Esophagus muscularis mucosa (tissue), 4 donors: ENCODE measurements around the gene TDRD12. TPM values are rescaled to one million over a fixed set of nuclear protein-coding genes. Genes with fewer than 3 reads are reported as not detected.

ENCODE experiments used
- DNase-seq: peaks from one replicate; pipeline ENCODE4 v3.0.0-alpha.2; 2017; ENCODE audit errors: extremely low spot score
- H3K27ac ChIP-seq, 4 donors: fragments of 200-600 bp; sonication (generic); replicated peaks in 1 of 4; 1 replicate in 3 of 4; 2 replicates in 1 of 4; pipeline ENCODE4 v1.5.1; 2016 to 2019; ENCODE audit warnings: mild to moderate bottlenecking in 1 of 4
- H3K27me3 ChIP-seq, 4 donors: fragments of 200-600 bp; sonication (generic); one replicate each; pipeline versions ENCODE4 v1.5.1 to v1.6.0; 2016 to 2019
- H3K36me3 ChIP-seq, 4 donors: fragments of 200-600 bp; sonication (generic); one replicate each; pipeline ENCODE4 v1.5.1; 2016 to 2019
- H3K4me1 ChIP-seq, 4 donors: fragments of 200-600 bp; sonication (generic); one replicate each; pipeline ENCODE4 v1.5.1; 2016 to 2019
- H3K4me3 ChIP-seq, 4 donors: fragments of 200-600 bp; sonication (generic); 1 replicate in 2 of 4; 2 replicates in 2 of 4; pipeline ENCODE4 v1.5.1; 2016 to 2019; ENCODE audit warnings: mild to moderate bottlenecking in 4 of 4, moderate library complexity in 1 of 4
- H3K9me3 ChIP-seq, 4 donors: fragments of 200-600 bp; sonication (generic); 1 replicate in 3 of 4; 2 replicates in 1 of 4; pipeline ENCODE4 v1.5.1; 2016 to 2019
- EP300 ChIP-seq: sonication (generic); formaldehyde crosslinking; IDR thresholded peaks from one replicate; pipeline ENCODE4 v1.6.1; 2017; ENCODE audit warnings: antibody characterized with exemption
- POLR2A ChIP-seq: fragments of 450-650 bp; IDR thresholded peaks from one replicate; pipeline ENCODE4 v1.6.1; 2017; ENCODE audit warnings: antibody characterized with exemption, moderate library complexity, mild to moderate bottlenecking, low read depth
- POLR2AphosphoS5 ChIP-seq, 2 donors: sonication (generic); formaldehyde crosslinking; IDR thresholded peaks; one replicate each; pipeline ENCODE4 v1.6.1; 2017; ENCODE audit warnings: antibody characterized with exemption in 2 of 2
- WGBS: methylation state at CpG from one replicate; pipeline ENCODE4 v1.1.5; 2018; 5-methylcytosine and 5-hydroxymethylcytosine counted together
- intact Hi-C: fragments of 100-400 bp; cut with DNase I; formaldehyde crosslinking; loops from one replicate; pipeline ENCODE4 v1.15.1; 2023
- total RNA-seq, 4 donors: library from RNA; depleted of rRNA; stranded (reverse); fragments of >200 nt; gene quantifications; one replicate each; pipeline versions ENCODE4 v1.1.0 to v1.2.1, GENCODE V29; 2016
- TF ChIP-seq, protein P1 (sequence below), 3 experiments: fragments of 200-600 bp in 2 of 3; fragments of 450-650 bp in 1 of 3; sonication (generic) in 2 of 3; IDR thresholded peaks; one replicate each; pipeline ENCODE4 v1.5.1; 2017 to 2019; ENCODE audit warnings: antibody characterized with exemption in 3 of 3, mild to moderate bottlenecking in 2 of 3, moderate library complexity in 1 of 3

Gene TDRD12
- total RNA-seq, 4 donors from 2014 or later: 0.83 to 1.6 (median 1.3) TPM; not detected in 1

DNA sequence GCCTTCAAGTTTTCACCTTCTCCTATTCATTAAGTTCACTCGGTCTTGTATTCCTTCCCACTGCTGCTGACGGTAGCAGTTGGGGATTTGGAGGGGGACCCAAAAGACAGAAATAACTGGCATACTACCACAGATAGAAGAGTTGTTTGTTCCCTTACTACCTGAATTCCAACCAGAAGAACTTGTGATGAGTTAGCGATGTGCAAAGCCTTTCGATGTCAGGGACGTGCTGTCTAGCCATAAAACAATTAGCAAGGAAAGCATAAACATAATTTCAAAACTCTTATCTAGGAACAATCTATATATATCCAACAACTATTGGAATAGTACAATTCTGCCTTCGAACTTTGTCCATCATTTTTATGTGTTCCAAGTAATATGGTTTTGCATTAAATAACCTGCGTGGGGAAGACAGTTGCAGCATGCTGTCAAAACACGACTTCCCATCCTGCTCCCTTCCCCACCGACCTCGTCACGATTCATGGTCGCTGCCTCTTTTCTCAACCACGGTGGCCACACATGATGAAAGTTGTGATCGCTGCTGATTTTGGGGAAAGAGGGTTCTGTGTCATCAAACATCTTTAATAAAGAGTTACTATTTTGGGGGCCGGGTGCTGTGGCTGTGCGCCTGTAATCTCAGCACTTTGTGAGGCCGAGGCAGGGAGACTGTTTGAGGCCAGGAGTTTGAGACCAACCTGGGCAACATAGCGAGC is 153.8 kb downstream of the TDRD12 start:
- no peak for TF ChIP-seq POLR2A
- TF ChIP-seq, protein P1, sequence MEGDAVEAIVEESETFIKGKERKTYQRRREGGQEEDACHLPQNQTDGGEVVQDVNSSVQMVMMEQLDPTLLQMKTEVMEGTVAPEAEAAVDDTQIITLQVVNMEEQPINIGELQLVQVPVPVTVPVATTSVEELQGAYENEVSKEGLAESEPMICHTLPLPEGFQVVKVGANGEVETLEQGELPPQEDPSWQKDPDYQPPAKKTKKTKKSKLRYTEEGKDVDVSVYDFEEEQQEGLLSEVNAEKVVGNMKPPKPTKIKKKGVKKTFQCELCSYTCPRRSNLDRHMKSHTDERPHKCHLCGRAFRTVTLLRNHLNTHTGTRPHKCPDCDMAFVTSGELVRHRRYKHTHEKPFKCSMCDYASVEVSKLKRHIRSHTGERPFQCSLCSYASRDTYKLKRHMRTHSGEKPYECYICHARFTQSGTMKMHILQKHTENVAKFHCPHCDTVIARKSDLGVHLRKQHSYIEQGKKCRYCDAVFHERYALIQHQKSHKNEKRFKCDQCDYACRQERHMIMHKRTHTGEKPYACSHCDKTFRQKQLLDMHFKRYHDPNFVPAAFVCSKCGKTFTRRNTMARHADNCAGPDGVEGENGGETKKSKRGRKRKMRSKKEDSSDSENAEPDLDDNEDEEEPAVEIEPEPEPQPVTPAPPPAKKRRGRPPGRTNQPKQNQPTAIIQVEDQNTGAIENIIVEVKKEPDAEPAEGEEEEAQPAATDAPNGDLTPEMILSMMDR (IDR thresholded peaks at IDR 0.05): no peak
- no peak for TF ChIP-seq EP300
- no peak for TF ChIP-seq POLR2AphosphoS5 (IDR thresholded peaks at IDR 0.05)
- Histone ChIP-seq H3K36me3 (peaks cover 0 to 17% (median 5%) of the 10 kb centered on the region in 4 donors), H3K27me3 (no peaks in the 10 kb centered on the region), H3K4me3 (no peak overlapping the region), H3K4me1 (no peaks in the 10 kb centered on the region), H3K9me3 (no peaks in the 10 kb centered on the region), H3K27ac (no peak overlapping the region)
- no peak for DNase-seq
- WGBS: 82% methylated on average over 18 of the region's 18 CpGs
- intact Hi-C loops: no loop called here

DNA sequence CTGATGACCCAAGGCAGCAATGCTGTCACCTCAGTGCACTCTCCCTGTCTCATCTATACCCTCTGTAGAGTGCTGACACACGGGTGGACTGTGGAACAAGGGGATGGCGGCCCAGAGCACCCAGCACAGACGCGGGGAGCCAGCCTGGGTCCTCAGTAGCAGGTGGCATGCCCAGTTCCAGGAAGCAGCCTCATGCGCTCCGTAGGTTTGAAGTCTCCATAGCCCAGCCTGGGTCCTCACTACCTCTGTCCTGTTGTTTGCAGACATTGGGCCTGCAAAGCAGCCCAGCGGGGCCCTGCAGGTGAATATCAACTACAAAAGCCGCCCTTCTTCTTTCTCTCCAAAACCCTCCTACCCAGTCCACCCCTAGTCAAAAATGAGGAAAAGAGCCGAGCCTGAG is 155.0 kb downstream of the TDRD12 start:
- intact Hi-C loops: no loop called here
- WGBS: 83% methylated on average over 8 of the region's 9 CpGs
- H3K9me3 ChIP-seq: no peaks in the 10 kb centered on the region
- no peaks in the 10 kb centered on the region for H3K27me3 ChIP-seq
- no peak for DNase-seq
- H3K4me1 ChIP-seq: no peaks in the 10 kb centered on the region
- H3K36me3 ChIP-seq: peaks cover 5 to 29% (median 16%) of the 10 kb centered on the region in 4 donors
- no peak for TF ChIP-seq POLR2AphosphoS5 (IDR thresholded peaks at IDR 0.05)
- TF ChIP-seq POLR2A: no peak
- TF ChIP-seq, protein P1 (IDR thresholded peaks at IDR 0.05): no peak
- no peak for TF ChIP-seq EP300
- no peak overlapping the region for H3K4me3 ChIP-seq
- no peak overlapping the region for H3K27ac ChIP-seq

DNA sequence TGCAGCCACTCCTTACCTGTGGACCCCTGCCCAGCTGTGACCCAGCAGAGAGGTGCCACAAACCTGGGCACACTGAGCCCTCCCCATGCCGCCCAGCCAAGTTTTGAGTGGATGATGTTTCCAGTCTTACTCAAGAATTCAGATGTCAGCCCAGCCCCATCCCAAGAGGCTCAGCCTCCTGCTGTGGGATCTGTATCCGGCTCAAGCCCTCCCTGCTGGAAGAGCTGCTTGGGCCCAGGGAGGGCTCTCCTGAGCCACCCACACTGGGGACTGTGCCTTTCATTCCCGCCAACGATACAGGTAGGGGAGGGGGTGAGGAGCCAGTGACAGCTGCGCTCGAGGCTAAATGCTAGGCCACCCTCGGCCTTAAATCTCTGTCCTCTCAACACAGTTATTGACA is 155.9 kb downstream of the TDRD12 start:
- WGBS: 52% methylated on average over 6 of the region's 7 CpGs
- no peaks in the 10 kb centered on the region for H3K27me3 ChIP-seq
- no peaks in the 10 kb centered on the region for H3K9me3 ChIP-seq
- no peak overlapping the region for H3K4me3 ChIP-seq
- peaks cover 9 to 38% (median 23%) of the 10 kb centered on the region in 4 donors for H3K36me3 ChIP-seq
- TF ChIP-seq POLR2A: no peak
- no peak for TF ChIP-seq EP300
- TF ChIP-seq, protein P1 (IDR thresholded peaks at IDR 0.05): no peak
- no peak for TF ChIP-seq POLR2AphosphoS5 (IDR thresholded peaks at IDR 0.05)
- intact Hi-C loops: no loop called here
- no peaks in the 10 kb centered on the region for H3K4me1 ChIP-seq
- DNase-seq: no peak
- H3K27ac ChIP-seq: no peak overlapping the region

DNA sequence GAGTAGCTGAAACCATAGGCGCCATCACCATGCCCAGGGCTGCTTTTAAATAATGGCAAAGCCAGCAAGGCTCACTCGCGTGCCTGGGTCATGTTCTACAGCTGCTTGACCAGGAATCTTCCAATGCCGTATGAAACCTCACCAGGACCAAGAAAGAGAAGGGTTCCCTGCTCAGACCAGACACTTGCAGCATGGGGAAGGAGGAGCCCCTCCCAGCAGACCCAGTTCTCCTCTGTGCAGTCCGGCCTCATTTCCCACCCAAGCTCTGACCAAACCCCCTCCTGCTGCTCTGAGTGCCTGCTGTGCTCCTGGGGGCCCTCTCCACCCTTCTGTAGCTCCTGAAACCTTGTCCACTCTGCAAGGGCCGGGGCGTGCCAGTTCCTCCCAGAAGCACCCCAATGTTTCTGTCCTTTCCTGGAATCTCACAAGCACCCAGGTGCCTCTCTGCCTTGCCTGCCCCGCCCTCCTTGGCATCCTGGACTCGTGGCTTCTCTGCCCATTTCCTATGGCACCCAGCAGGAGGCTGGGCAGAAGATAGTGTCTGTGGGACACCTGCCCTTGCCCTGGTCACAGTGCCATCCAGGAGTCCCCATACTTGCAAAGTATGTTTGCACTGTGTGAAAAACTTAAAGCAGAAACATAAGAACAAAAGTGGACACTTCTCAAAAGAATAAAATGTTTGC is 156.8 kb downstream of the TDRD12 start:
- H3K9me3 ChIP-seq: no peaks in the 10 kb centered on the region
- intact Hi-C loops: no loop called here

More for the DNA sequence above, 156.8 kb downstream of the TDRD12 start:
- TF ChIP-seq EP300 (no peak), POLR2A (no peak), POLR2AphosphoS5 (IDR thresholded peaks at IDR 0.05) (no peak)
- TF ChIP-seq, protein P1 (IDR thresholded peaks at IDR 0.05): no peak
- H3K4me3 ChIP-seq: no peak overlapping the region
- H3K36me3 ChIP-seq: peaks cover 12 to 46% (median 24%) of the 10 kb centered on the region in 4 donors
- no peaks in the 10 kb centered on the region for H3K27me3 ChIP-seq
- H3K27ac ChIP-seq: no peak overlapping the region
- H3K4me1 ChIP-seq: no peaks in the 10 kb centered on the region
- WGBS: 87% methylated on average over 7 of the region's 9 CpGs
- no peak for DNase-seq
